SH-SY5Y (cell line): ENCODE results near the gene CD44.

ENCODE experiments used
- GATA2 ChIP-seq: IDR thresholded peaks from 2 replicates; pipeline ENCODE4 v1.6.1; 2011; ENCODE audit warnings: mild to moderate bottlenecking, low read depth, low read length
- GATA3 ChIP-seq: IDR thresholded peaks from 2 replicates; pipeline ENCODE4 v1.6.1; 2011; ENCODE audit warnings: low read depth, mild to moderate bottlenecking, low read length, moderate library complexity

CD44 gene

GRCh38 chr11:35281169-35281688 is 142.3 kb downstream of the CD44 start:
- TF ChIP-seq GATA2 (no peak), GATA3 (no peak)
